HuH-7.5 (cell line): ENCODE measurements around the gene NGDN.
"Not testable (repeated sequence)": the region's sequence is repeated elsewhere in the genome, so short reads cannot be mapped to it uniquely, and the experiment has no call there.

Experiments
- DNase-seq: peaks from one replicate; pipeline ENCODE4 v3.0.0; 2011; ENCODE audit warnings: low spot score

Gene NGDN

DNA sequence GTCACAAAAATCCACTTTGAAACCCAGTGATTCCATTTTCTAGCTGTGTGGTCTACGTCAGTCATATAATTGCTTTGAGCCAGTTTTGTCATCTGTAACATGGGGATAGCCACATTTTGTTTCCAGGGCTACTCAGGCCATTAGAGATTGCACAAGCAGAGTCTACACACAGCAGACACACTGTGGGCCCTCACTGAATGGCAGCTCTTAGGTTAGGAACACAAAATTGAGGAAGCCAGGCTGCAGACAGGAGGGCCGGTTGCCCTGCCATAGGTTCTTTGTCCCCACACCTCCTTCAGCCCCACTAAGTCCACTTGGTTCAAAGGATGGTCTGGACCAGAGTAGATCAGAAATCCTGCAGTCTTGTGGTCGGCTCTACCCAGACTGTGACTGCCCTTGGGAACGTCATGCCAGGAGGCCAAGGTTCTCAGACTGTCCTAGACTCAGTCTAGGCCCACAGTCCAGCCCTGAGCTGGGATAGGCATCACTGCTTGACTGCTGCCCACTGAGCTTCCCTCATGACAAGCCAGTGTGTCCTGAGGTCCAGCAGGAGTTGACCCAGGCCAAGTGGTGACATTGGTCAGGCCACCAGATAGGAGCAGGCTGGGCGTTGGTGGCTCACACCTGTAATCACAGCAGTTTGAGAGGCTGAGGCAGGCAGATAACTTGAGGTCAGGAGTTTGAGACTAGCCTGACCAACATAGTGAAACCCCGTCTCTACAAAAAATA, 30.2 kb upstream of the NGDN start:
- no peak for DNase-seq

DNA sequence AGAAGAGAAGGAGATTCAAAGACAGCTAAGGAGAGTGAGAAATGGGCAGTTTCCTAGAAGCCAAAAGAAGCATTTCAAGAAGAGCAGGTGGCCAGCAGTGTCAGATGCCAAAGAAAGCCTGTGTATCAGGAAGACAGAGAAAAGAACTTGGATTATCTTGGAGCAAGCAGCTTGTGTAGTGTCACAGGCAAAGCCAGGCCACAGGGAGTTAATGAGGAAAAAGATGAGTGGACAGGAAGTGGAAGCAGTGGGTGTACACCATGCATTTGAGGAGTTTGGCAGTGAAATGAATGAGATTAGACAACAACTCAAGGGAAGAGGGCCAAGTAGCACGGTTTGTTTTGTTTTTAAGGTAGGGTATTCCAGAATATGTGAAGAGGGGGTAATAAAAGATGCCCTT, 28.4 kb upstream of the NGDN start:
- no peak for DNase-seq

DNA sequence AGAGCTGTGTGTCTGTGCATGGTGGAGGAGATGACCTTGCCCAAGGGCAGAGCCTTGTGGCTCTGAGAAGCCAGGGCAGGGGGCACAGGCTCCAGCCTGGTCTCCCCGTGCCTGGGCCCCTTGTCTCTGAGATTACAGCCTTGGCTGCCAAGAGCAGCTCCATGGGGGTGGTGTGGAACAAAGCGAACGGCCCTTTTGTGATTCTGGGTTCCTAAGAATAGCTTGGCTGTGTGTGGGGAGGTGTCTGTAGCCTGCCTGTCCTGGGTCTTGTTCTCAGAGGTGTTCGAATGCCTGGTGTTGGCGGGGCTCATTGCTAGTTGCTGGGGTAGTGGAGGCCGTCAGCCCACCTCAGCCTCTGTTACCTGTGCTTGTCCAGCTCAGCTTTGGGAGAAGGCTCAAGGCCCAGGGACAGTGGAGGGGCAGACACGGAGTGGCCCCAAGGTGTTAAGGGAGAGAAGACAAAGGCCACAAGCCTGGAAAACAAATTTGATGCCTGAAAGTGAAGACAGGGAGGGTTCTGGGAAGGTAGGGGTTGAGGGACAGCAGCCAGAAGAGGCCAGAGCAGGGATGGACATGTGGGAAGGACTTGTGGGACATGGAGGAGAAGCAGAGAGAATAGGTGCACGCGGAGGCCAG, 26.7 kb upstream of the NGDN start:
- DNase-seq, result no peak

DNA sequence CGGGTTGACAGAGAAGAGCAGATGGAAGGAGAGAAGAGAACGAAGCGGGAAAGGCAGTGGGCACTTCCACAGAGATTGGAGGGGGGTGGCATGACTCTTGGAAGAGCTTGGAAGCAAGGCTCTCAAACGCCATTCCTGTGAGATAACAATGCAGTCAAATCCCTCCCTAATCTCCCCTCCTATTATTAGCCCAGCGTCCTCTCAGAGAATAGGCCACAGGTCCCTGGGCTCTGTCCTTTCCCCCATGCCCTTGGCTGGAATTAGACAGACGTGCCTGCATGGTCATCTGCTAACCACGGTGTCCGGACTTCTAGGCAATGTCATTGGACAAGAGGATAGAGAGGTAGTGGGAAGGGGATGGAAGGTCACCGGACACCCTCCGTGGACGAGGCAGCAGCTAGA, 26.1 kb upstream of the NGDN start:
- no peak for DNase-seq

DNA sequence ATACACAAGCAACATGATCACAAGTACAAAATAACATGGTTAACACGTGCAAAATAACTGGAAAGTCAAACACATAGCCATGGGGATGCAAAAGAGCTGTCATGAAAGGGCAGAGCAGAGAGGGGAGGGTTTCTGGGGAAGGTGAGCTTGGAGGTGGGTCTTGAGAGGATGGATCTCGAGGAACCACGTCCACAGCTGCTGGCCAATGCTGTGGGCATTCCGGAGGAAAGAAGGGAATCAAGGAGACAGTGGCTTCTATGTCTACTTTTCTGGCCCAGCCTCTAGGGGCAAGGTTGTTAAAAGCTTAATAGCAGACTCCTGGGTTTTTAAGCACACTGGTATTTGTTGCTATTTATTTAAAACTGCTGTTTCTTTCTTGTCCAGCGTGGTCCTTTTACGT, 25.6 kb upstream of the NGDN start:
- DNase-seq, result no peak

DNA sequence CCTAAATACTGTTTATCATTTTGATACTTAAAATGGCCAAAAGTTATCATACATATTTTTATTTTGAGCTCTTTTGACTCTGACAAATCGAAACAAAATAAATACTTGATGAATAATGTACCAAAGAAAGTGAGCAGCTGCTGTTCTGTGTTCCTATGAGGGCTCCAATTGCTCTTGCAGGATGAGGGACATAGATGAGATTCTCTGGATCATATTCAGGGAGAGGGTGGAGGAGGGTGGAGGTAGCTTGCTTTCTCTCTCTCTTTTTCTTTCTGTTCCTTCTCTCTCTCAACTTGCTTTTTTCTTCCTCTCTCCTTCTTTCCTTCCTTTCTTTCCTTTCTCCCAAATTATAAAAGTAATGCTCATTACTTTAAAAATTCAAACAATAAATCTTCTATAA, 25.2 kb upstream of the NGDN start:
- no peak for DNase-seq

DNA sequence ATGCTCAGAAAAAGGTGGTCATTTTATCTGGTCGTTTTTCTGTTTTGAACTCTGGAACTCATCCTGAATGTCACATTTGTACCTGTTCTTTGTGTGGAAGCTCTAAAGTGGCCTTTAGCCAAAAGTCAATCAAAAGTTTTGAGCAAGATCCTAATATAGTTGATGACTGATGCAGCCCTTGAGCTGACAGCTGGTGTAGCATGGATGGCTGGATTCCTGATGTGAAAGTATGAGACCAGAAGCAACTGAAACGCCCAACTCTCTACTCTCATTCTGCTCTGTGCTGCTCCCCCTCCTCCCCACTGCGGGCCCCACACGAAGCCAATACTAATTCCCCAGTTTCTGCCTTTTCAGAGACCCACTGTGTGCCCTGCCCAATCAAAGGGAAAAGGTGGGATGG, 23.7 kb upstream of the NGDN start:
- DNase-seq, result no peak

DNA sequence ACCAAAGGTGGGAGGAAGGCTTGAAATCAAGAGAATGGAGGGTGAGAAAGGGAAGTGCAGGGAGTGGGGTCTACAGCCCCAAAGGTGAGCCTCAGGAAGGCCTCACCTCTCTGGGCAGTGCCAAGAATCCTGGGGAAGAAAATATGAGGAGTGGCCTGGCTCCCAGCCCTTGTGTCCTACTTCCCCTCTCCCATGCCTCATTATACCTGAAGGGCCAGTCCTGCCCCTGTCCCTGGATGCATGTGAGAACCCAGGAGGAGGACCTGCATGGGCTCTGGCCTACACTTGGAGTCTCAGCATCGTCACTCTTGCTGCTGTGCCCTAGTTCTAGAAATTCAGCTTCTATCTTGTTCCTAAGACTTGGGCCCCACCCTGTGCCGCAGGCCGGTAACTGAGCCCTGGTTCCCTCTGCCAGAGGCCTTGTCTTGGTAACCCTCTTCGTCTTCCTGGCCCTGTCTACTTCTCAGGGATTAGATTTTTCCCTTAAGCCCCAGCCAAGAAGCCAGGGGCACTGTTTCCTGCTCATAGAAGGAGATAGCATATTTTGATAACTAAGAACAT, 23.1 kb upstream of the NGDN start:
- DNase-seq, result no peak

DNA sequence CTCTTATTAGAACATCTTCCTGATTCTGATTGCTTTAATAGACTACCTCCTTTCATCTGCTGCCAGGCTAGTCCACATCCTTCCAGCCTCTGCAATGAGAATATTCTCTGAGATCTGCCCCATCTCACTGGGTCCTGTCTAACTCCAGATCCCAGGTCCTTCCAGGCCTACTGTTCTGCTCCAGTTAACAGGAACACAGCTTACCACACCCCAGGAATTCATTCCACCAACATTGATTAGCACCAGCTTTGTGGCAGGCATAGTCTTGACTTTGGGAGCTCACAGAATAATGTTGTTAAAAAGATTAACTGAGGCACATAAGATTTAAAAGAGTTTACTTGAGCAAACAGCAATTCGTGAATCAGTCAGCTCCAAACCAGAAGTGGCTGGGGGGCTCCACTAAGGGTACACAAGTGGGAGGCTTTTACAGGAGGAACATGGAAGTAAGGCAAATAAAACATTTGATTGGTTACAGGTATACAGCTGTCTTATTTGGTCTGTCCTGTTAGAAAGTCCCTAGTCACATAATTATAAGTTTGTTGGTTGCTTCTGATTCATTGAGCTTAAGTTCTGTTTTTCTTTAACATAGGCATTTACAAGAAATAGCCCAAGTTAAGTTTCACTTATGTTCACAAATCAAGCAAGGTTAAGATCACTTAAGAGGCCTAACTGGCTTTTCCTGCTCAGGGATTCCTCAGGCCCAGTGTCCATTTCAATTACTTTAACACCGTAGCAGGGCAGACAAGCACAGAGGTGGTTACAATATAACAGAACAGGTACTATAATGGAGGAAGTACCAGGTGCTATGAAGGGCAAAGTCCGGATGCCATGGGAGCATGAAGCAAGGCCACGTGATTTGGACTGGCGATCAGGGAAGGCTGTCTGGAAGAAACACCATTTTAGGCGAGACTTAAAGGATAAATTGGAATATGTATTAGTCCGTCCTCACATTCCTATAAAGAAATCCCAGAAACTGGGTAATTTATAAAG, 21.8 kb upstream of the NGDN start:
- no peak for DNase-seq

DNA sequence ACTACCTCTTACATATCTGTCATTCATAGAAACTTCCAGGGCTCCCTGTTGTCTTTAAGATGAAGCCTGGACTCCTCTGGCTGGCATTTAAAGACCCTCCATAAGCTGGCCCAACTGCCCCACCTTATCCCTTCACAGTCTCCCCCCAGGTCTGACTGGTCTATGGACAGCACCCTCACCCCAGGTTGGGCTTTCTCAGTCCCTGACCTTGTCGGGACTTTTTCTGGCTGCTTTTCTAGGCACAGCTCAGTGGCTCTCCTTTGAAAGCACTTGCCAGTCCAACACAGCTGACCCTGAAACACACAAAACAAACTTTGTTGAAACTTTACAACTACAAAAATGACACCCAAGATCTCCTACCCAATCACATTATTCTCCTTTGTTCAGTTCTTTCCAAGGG, 20.2 kb upstream of the NGDN start:
- DNase-seq, result no peak

DNA sequence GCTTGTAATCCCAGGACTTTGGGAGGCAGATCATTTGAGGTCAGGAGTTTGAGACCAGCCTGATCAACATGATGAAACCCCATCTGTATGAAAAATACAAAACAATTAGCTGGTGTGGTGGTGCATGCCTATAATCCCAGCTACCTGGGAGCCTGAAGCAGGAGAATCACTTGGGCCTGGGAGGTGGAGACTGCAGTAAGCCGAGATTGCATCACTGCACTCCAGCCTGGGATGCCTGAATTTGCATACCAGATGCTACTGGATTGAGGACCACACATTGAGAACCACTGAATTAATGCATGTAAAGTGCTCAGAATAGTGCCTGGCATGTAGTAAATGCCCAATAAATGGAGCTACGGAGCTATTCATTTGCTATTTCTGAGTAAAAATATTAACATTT, 19.1 kb upstream of the NGDN start:
- DNase-seq, result no peak

DNA sequence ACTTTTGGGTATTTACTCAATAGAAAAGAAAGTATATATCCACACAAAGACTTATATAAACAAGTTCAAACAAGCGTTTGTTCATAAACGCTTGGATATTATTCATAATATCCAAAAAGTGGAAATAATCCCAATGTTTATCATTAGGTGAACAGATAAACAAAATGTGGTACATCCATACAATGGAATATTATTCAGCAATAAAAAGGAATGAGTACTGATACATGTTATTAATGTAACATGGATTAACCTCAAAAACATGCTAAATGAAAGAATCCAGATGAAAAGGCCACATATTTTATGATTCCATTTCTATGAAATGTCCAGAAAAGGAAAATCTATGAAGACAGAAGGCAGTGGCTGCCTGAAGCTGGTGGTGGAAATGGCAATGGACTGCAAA, 17.3 kb upstream of the NGDN start:
- DNase-seq, result no peak

DNA sequence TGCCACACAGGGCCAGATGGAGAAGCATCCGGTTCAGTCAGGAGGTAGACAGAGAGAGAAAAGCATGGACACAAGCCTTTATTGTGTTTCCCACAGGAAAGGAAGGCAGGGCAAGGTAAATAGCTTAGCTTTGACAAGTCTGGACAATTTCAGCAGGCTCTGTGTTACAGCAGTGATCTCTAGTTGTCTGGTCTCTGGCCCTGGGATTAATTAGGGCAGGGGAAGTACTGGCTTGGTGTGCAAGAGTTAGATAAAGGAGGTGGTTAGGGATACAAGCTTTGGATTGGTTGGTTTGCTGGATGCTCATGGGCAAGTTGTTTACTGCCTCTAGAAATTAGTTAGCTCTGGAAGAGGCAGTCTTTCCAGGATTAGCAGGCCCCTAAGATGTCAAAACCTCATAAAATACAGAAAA, 15.1 kb upstream of the NGDN start:
- no peak for DNase-seq

DNA sequence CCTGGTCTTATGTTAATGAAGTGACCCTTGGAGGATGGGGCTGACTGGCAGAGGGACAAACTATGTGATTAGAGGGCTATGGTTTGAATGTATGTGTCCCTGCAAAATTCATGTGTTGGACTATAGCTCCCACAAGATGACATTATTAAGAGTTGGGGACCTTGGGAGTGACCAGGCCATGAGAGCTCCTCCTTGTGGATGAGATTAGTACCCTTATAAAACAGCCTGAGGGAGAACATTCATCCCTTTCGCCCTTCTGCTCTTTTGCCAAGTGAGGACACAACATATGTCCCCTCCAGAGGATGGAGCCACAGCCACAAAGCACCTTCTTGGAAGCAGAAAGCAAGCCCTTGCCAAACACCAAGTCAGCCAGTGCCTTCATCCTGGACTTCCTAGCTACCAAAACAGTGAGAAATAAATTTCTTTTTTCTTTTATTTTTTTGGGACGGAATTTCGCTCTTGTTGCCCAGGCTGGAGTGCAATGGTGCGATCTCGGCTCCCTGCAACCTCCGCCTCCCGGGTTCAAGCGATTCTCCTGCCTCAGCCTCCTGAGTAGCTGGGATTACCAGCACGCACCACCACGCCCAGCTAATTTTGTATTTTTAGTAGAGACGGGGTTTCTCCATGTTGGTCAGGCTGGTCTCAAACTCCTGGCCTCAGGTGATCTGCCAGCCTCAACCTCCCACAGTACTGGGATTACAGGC, 12.5 kb upstream of the NGDN start:
- DNase-seq, result not testable (repeated sequence)

DNA sequence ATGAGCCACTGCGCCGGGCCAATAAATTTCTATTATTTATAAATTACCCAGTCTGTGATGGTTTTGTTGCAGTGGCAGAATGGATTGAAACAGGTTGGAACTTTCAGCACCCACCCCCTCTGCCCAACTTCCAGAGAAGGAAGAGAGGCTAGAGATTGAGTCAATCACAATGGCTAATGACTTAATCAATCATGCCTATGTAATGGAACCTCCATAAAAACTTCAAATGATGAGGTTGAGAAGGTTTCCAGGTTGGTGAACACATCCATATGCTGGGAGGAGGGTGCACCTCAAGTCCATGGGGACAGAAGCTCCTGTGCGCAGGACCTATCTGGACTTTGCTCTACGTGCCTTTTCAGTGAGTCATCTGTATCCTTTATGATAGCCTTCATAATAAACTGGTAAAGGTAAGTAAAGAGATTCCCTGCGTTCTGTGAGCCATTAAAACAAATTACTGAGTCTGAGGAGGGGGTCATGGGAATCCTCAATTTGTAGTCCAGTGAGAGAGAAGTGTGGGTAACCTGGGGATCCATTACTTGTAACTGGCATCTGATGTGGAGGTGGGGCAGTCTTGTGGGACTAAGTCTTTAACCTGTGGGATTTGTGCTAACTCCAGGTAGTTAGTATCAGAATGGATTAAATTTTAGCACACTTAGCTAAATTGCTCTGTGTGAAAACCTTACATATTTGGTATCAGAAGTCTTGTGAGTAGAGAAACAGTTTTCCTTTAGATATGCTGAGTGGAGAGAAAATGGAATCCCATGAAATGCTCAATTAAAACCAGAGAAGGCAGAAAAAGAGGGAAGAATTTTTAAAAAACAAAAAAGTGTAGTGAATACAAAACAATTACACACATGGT, 11.7 kb upstream of the NGDN start:
- no peak for DNase-seq

DNA sequence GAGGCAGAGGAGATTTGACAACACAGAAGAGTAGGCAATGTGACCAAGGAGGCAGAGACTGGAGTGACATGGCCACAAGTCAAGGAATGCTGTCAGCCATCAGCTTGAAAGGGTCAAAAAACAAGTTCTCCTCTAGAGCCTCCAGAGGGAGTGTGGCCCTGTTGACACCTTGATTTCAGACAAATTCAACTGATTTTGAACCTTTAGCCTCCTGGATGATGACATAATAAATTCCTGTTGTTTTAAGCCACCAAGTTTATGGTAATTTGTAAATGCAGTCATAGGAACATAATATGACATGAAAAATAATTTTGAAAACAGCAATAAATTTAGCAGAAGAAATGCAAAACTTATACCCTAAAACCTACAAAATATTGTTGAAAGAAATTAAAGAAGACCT, 8.5 kb upstream of the NGDN start:
- no peak for DNase-seq

DNA sequence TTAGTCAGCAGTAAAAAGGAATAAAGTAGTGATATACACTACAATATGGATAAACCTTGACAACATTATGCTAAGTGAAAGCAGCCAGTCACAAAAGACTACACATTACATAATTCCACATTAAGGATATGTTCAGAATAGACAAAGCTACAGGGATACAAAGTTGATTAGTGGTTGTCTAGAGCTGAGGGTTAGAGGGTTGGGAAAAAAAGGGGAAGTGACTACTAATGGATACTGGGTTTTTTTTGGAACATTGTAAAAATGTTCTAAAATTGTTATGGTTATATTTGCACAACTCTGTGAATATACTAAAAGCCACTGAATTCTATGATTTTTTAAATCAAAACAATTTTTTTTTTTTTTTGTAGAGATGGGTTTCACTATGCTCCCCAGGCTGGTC, 4.8 kb upstream of the NGDN start:
- DNase-seq, result no peak

DNA sequence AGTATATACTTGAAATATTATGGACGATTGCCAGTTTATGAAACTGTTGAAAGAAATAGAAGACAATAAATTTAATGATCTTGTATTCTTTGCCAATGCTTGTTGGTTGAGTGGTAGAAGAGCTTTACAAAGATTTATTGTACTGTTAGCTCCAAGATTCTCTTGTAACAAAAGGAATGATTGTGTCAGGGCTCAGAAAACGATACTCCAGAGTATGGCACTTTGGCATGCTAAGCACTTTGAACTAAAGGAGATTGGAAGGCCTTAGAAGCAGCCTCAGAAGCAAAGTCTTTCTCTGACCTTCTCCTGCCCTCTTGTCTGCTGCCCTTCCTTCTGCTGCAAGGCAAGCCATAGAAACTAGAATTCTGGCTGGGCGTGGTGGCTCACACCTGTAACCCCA, 4.2 kb upstream of the NGDN start:
- no peak for DNase-seq

DNA sequence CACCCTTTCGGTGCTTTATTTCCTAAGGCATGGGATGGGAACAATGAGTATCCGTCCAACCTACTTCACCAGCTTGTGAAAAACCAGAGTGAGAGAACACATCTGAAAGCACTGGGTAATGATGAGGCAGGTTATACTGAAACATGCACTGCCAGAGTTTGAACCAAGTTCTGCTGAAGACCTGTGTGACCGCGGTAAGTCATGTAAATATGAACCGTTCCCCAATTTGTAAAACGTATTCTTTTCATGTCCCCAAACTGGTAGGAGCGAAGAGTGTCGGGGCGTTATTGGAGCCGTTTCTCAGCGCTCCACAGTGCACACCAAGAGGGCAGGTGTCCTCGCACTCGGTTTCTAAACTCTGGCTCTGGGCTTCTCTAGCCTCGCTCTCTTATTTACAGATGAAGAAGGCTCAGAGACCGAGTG, 788 bp upstream of the NGDN start:
- DNase-seq, result no peak

DNA sequence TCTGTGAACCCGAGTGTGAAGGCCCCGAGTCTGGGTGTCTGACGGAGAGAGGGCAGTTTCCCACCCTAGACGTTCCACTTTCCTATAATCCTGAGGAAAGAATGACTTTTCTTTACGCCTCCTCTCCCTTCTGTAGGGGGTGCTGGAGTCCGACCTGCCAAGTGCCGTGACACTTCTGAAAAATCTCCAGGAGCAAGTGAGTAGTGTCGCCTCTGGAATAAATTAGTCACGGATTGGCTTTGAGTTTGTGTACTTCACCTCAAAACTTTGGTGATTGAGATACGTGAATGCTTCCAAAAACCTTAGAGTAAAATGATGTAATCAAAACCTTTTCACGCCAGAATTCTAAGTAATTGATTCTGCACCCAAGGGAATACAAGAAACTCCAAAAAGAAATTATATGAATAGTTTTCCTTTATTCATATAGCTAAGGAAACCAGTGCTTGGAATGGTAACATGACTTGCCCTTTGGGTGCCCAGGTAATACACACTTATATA, 452 bp downstream of the NGDN start:
- DNase-seq, result no peak

DNA sequence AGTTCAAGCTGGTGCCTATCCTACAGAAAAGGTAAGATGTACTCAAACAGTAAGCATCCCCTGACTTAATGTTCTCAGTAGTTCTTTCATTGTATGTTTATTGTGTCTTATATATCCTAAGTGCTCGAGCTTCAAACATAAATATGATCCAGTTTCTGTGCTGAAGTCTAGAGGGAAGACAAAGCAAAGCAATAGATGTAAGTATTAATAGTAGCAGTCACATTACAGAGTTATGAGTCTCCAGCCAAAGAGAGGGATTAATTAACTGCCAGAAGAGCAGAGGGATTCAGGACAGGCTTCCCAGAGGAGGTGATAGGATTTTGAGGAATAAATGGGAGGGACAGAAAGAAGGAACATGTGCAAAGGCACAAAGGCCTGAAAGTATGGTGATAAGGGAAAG, 1.4 kb downstream of the NGDN start:
- no peak for DNase-seq
